B cell (primary cell): ENCODE results near the gene BIRC5.

Source experiments
- CTCF ChIP-seq: fragments of 200-600 bp; IDR thresholded peaks from one replicate; pipeline ENCODE4 v1.8.0; 2022; ENCODE audit warnings: antibody characterized with exemption, mild to moderate bottlenecking
- EZH2 ChIP-seq: IDR thresholded peaks from 2 replicates; pipeline ENCODE4 v1.6.1; 2012; ENCODE audit warnings: borderline replicate concordance, low read depth, mild to moderate bottlenecking, moderate library complexity, low read length; ENCODE audit not compliant: insufficient read depth, poor library complexity, severe bottlenecking

GRCh38 chr17:78240012-78240655, 26.1 kb downstream of the BIRC5 start:
- no peak for TF ChIP-seq EZH2
- TF ChIP-seq CTCF, result no peak
